ENCODE results near the gene ATXN1.

ATXN1 gene

GRCh38 chr6:16521528-16521927, 239.7 kb downstream of the ATXN1 start:
- H3K27me3 ChIP-seq (ENCODE audit: insufficient read depth, poor library complexity, severe bottlenecking) = no peaks in the 10 kb centered on the region
- no peak overlapping the region for H3K4me3 ChIP-seq (replicated peaks; ENCODE audit: insufficient read depth, low read length)
- no peak overlapping the region for H3K27ac ChIP-seq (replicated peaks)
- TF ChIP-seq GABPA (IDR thresholded peaks at IDR 0.05; ENCODE audit: low read depth) (no peak), POLR2AphosphoS5 (IDR thresholded peaks at IDR 0.05; ENCODE audit: low read depth) (no peak), SPI1 (IDR thresholded peaks at IDR 0.05; ENCODE audit: borderline replicate concordance, low read depth) (no peak), REST (IDR thresholded peaks at IDR 0.05; ENCODE audit: insufficient replicate concordance, low read depth) (no peak), CTCF (IDR thresholded peaks at IDR 0.05; ENCODE audit: insufficient read depth, low read length) (no peak)
- no peak for DNase-seq (ENCODE audit: low read depth in 1 of 2, low spot score in 1 of 2)

GRCh38 chr6:16519265-16520242, 241.7 kb downstream of the ATXN1 start:
- Histone ChIP-seq H3K27ac (replicated peaks) (no peak overlapping the region), H3K27me3 (ENCODE audit: insufficient read depth, poor library complexity, severe bottlenecking) (no peaks in the 10 kb centered on the region), H3K4me3 (replicated peaks; ENCODE audit: insufficient read depth, low read length) (no peak overlapping the region)
- DNase-seq (ENCODE audit: low read depth in 1 of 2, low spot score in 1 of 2) = no peak
- TF ChIP-seq SPI1 (IDR thresholded peaks at IDR 0.05; ENCODE audit: borderline replicate concordance, low read depth) = no peak
- no peak for TF ChIP-seq CTCF (IDR thresholded peaks at IDR 0.05; ENCODE audit: insufficient read depth, low read length)

GRCh38 chr6:16518265-16518664, 243.0 kb downstream of the ATXN1 start:
- H3K27ac ChIP-seq (replicated peaks) = no peak overlapping the region
- no peak overlapping the region for H3K4me3 ChIP-seq (replicated peaks; ENCODE audit: insufficient read depth, low read length)
- TF ChIP-seq GABPA (IDR thresholded peaks at IDR 0.05; ENCODE audit: low read depth) (no peak), REST (IDR thresholded peaks at IDR 0.05; ENCODE audit: insufficient replicate concordance, low read depth) (no peak), POLR2AphosphoS5 (IDR thresholded peaks at IDR 0.05; ENCODE audit: low read depth) (no peak), CTCF (IDR thresholded peaks at IDR 0.05; ENCODE audit: insufficient read depth, low read length) (no peak)
- H3K27me3 ChIP-seq (ENCODE audit: insufficient read depth, poor library complexity, severe bottlenecking) = no peaks in the 10 kb centered on the region
- DNase-seq (ENCODE audit: low read depth in 1 of 2, low spot score in 1 of 2) = no peak

Data from HL-60 (cell line).